Fibroblast of lung (primary cell): ENCODE data around the gene EDEM2. TPM values are rescaled to one million over a fixed set of nuclear protein-coding genes. Genes with fewer than 3 reads are reported as not detected.

Source experiments
- DNase-seq, 2 donors: peaks; one replicate each; pipeline versions ENCODE4 v3.0.0 to v3.0.0-alpha.2; 2010; ENCODE audit warnings: low read depth in 2 of 2
- H2AFZ ChIP-seq: 2 replicates; pipeline ENCODE4 v1.5.1; 2012; ENCODE audit warnings: low read length, control low read depth, inconsistent platforms
- H3K27ac ChIP-seq: 2 replicates; pipeline ENCODE4 v1.5.1; 2011; ENCODE audit warnings: low read length, control low read depth; ENCODE audit not compliant: insufficient read depth
- H3K27me3 ChIP-seq: 2 replicates; pipeline ENCODE4 v1.5.1; 2011; ENCODE audit warnings: mild to moderate bottlenecking, low read length; ENCODE audit not compliant: control insufficient read depth, insufficient read depth
- H3K36me3 ChIP-seq: 2 replicates; pipeline ENCODE4 v1.5.1; 2011; ENCODE audit warnings: low read length; ENCODE audit not compliant: control insufficient read depth, insufficient read depth
- H3K4me1 ChIP-seq: 2 replicates; pipeline ENCODE4 v1.5.1; 2011; ENCODE audit warnings: low read length; ENCODE audit not compliant: control insufficient read depth, insufficient read depth; ENCODE audit errors: extremely low read depth
- H3K4me2 ChIP-seq: 2 replicates; pipeline ENCODE4 v1.5.1; 2011; ENCODE audit warnings: low read length, control low read depth; ENCODE audit not compliant: insufficient read depth; ENCODE audit errors: extremely low read depth
- H3K4me3 ChIP-seq, 4 experiments: fragments of 200-600 bp in 1 of 4; sonication (generic) in 1 of 4; replicated peaks in 1 of 4; 2 replicates each; pipeline ENCODE4 v1.5.1; 2011 to 2016; ENCODE audit warnings: low read length in 4 of 4, low read depth in 3 of 4, mild to moderate bottlenecking in 3 of 4, control low read depth in 2 of 4, inconsistent platforms in 1 of 4, mixed read lengths in 1 of 4; ENCODE audit not compliant: insufficient read depth in 1 of 4; ENCODE audit errors: control extremely low read depth in 1 of 4
- H3K79me2 ChIP-seq: 2 replicates; pipeline ENCODE4 v1.5.1; 2012; ENCODE audit warnings: mild to moderate bottlenecking, low read length, inconsistent platforms; ENCODE audit not compliant: control insufficient read depth, insufficient read depth
- H3K9ac ChIP-seq: 2 replicates; pipeline ENCODE4 v1.5.1; 2011; ENCODE audit warnings: mild to moderate bottlenecking, low read length, control low read depth; ENCODE audit not compliant: insufficient read depth
- H3K9me3 ChIP-seq: 2 replicates; pipeline ENCODE4 v1.5.1; 2012; ENCODE audit warnings: low read depth, low read length; ENCODE audit not compliant: control insufficient read depth, insufficient read depth
- H4K20me1 ChIP-seq: 2 replicates; pipeline ENCODE4 v1.5.1; 2011; ENCODE audit warnings: low read length; ENCODE audit not compliant: control insufficient read depth, insufficient read depth; ENCODE audit errors: extremely low read depth
- EZH2 ChIP-seq: IDR thresholded peaks from 2 replicates; pipeline ENCODE4 v1.5.1; 2012; ENCODE audit warnings: low read length, control low read depth, mild to moderate bottlenecking; ENCODE audit errors: missing control alignments
- polyA plus RNA-seq, 2 donors: library from polyadenylated mRNA; depleted of rRNA in 1 of 2; stranded (reverse) in 1 of 2; unstranded in 1 of 2; fragments of >200 nt; gene quantifications; 2 replicates each; pipeline ENCODE4 v1.2.1, GENCODE V29; 2011 to 2012; ENCODE audit warnings: missing spikeins in 1 of 2
- total RNA-seq: library from RNA; depleted of rRNA; stranded (reverse); fragments of >200 nt; gene quantifications from 2 replicates; pipeline ENCODE4 v1.2.1, GENCODE V29; 2014
- TF ChIP-seq, protein P1 (sequence below), 2 donors: IDR thresholded peaks in 1 of 2; conservative IDR thresholded peaks in 1 of 2; 1 replicate in 1 of 2; 2 replicates in 1 of 2; pipeline ENCODE4 v1.5.1; 2011 to 2012; ENCODE audit warnings: low read length in 2 of 2, control low read depth in 1 of 2, inconsistent platforms in 1 of 2, low read depth in 1 of 2, mild to moderate bottlenecking in 1 of 2

Gene EDEM2
- total and polyA plus RNA-seq, 2 donors (not counting 1 experiment from before 2014, with no cell fraction given): 23.8 to 99.4 TPM

DNA sequence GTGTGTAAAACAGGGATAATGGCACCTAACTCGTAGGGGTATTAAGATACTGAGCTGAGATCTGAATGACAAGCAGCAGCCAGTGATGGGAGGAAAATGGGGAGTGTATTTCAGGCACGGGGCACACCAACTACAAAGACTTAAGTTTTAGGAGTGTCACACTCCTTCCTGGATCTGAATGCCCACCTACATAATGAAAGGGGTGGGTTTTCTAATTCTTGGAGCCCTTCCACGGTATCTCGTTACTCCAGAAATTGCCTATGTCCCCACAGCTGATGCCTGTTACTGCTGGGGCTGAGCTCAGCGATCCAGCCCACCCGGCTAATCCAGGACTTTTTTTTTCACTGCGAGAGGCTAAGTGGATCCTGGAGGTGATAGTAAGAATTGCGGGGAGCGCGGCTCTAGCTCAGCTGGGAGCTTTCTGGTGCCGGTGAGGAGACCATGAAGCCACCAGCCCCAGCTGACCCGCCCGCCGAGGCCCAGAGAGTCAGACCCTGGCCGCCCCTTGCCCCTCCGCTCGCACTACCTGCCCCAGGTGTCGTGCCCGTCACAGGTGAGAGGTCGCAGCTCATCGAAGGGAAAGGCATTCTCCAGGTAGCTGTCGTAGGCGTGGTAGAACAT lies 727 bp downstream of the EDEM2 start:
- H3K27ac ChIP-seq: peak overlapping the region; percentile 35
- TF ChIP-seq EZH2: no peak
- TF ChIP-seq, protein P1, sequence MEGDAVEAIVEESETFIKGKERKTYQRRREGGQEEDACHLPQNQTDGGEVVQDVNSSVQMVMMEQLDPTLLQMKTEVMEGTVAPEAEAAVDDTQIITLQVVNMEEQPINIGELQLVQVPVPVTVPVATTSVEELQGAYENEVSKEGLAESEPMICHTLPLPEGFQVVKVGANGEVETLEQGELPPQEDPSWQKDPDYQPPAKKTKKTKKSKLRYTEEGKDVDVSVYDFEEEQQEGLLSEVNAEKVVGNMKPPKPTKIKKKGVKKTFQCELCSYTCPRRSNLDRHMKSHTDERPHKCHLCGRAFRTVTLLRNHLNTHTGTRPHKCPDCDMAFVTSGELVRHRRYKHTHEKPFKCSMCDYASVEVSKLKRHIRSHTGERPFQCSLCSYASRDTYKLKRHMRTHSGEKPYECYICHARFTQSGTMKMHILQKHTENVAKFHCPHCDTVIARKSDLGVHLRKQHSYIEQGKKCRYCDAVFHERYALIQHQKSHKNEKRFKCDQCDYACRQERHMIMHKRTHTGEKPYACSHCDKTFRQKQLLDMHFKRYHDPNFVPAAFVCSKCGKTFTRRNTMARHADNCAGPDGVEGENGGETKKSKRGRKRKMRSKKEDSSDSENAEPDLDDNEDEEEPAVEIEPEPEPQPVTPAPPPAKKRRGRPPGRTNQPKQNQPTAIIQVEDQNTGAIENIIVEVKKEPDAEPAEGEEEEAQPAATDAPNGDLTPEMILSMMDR (conservative IDR thresholded peaks at IDR 0.05 in 1 of 2, IDR thresholded peaks at IDR 0.05 in 1 of 2; ENCODE audit: low read depth in 1 of 2, low read length in 2 of 2): no peak

DNA sequence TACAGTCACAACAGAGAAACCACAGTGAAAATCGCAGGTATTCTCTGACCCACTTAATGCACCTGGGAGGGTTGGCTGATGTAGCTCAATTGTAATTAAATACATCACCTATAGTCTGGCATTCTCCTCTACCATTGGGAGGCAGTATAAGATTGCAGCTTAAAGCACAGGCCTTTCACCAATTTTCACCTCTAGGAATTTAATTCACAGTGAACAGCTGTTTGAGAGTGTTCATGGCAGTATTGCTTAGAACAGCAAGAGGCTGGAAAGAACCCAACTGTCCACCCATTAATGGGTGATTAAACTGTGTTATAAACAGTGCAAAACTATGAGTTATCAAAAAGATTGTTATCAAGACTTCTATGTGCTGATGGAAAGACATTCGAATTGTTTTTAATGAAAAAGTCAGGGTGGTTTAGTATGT lies 2.0 kb downstream of the EDEM2 start:
- H3K9ac ChIP-seq: no peak overlapping the region
- no peaks in the 10 kb centered on the region for H3K9me3 ChIP-seq
- no peak overlapping the region for H3K4me3 ChIP-seq
- H3K27ac ChIP-seq: no peak overlapping the region
- no peaks in the 10 kb centered on the region for H4K20me1 ChIP-seq
- H3K27me3 ChIP-seq: no peaks in the 10 kb centered on the region
- H3K4me2 ChIP-seq: no peak overlapping the region
- H2AFZ ChIP-seq: no peak overlapping the region
- H3K4me1 ChIP-seq: peaks cover 7% of the 10 kb centered on the region
- H3K79me2 ChIP-seq: peaks cover 2% of the 10 kb centered on the region
- peak; percentile 62 to 84 for DNase-seq
- H3K36me3 ChIP-seq: no peaks in the 10 kb centered on the region
- no peak for TF ChIP-seq EZH2
- TF ChIP-seq, protein P1 (conservative IDR thresholded peaks at IDR 0.05 in 1 of 2, IDR thresholded peaks at IDR 0.05 in 1 of 2; ENCODE audit: low read depth in 1 of 2, low read length in 2 of 2): peak; percentile 71 to 84

More for the DNA sequence above, 727 bp downstream of the EDEM2 start:
- H3K4me3 ChIP-seq: peak overlapping the region; percentile 58 to 99 (median 88)
- H4K20me1 ChIP-seq: no peaks in the 10 kb centered on the region
- H3K4me1 ChIP-seq: peaks cover 7% of the 10 kb centered on the region
- peaks cover 2% of the 10 kb centered on the region for H3K79me2 ChIP-seq
- no peaks in the 10 kb centered on the region for H3K27me3 ChIP-seq
- peak overlapping the region; percentile 43 for H3K9ac ChIP-seq
- DNase-seq: no peak
- H3K9me3 ChIP-seq: no peaks in the 10 kb centered on the region
- H3K4me2 ChIP-seq: peak overlapping the region; percentile 91
- peak overlapping the region; percentile 91 for H2AFZ ChIP-seq
- H3K36me3 ChIP-seq: no peaks in the 10 kb centered on the region

DNA sequence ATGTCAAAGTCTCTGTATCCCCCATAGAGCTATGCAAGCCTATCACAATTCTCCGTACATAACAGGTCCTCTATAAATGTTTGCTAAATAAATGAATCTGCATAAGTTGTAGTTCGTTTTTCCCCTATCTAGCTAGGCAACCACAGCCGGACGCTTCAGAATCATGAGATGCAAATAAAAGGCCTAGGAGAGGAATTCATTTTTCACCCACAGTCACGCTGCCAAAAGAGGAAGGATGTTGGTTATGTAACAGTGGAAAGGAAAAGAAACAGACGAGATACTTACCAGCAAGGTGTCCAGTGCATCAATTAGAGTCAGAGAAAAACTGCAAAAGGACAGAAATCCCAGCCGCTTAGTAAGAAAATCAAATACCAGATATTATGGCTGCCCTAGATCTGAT lies 2.4 kb downstream of the EDEM2 start:
- Histone ChIP-seq H3K36me3 (no peaks in the 10 kb centered on the region), H3K4me3 (no peak overlapping the region), H3K9ac (no peak overlapping the region), H3K27me3 (no peaks in the 10 kb centered on the region), H3K9me3 (no peaks in the 10 kb centered on the region), H2AFZ (no peak overlapping the region), H3K4me2 (no peak overlapping the region), H3K27ac (no peak overlapping the region), H4K20me1 (no peaks in the 10 kb centered on the region), H3K4me1 (peaks cover 7% of the 10 kb centered on the region), H3K79me2 (peaks cover 2% of the 10 kb centered on the region)
- no peak for DNase-seq
- no peak for TF ChIP-seq EZH2
- TF ChIP-seq, protein P1 (conservative IDR thresholded peaks at IDR 0.05 in 1 of 2, IDR thresholded peaks at IDR 0.05 in 1 of 2; ENCODE audit: low read depth in 1 of 2, low read length in 2 of 2): no peak
